Activated CD8-positive, alpha-beta T cell treated with anti-CD3 and anti-CD28 coated beads for 36 hours (primary cell): Measurements from ENCODE around the gene SLC27A2. TPM values are rescaled to one million over a fixed set of nuclear protein-coding genes. Genes with fewer than 3 reads are reported as not detected.

ENCODE experiments used
- ATAC-seq: fragments of 200-7000 bp; cut with Tn5 transposase; one replicate; pipeline ENCODE4 v1.10.0; 2021; ENCODE audit warnings: mild to moderate bottlenecking, moderate library complexity
- CTCF ChIA-PET: fragments of 350-600 bp; sonication (Branson Sonifier 250); formaldehyde crosslinking; loops from one replicate; lab custom pipeline; 2021; ENCODE audit warnings: antibody characterized with exemption; lab: Charles Lee
- POLR2A ChIA-PET: fragments of 350-600 bp; sonication (Branson Sonifier 250); formaldehyde crosslinking; loops from one replicate; lab custom pipeline; 2021; ENCODE audit warnings: antibody characterized with exemption; lab: Charles Lee
- DNase-seq: peaks from one replicate; pipeline ENCODE4 v3.0.0-alpha.2; 2020
- H3K27ac Mint-ChIP-seq: one replicate; pipeline ENCODE4 v1.8.0; 2021; ENCODE audit warnings: mild to moderate bottlenecking, mixed read lengths
- H3K27me3 Mint-ChIP-seq: one replicate; pipeline ENCODE4 v1.8.0; 2021; ENCODE audit warnings: mixed read lengths
- H3K36me3 Mint-ChIP-seq: one replicate; pipeline ENCODE4 v1.8.0; 2021; ENCODE audit warnings: low read depth, mixed read lengths
- H3K4me1 Mint-ChIP-seq: one replicate; pipeline ENCODE4 v1.8.0; 2021; ENCODE audit warnings: low read depth, mixed read lengths
- H3K4me3 Mint-ChIP-seq: one replicate; pipeline ENCODE4 v1.8.0; 2021; ENCODE audit warnings: mild to moderate bottlenecking, moderate library complexity, mixed read lengths
- H3K9me3 Mint-ChIP-seq: one replicate; pipeline ENCODE4 v1.8.0; 2021; ENCODE audit warnings: mixed read lengths
- CTCF ChIP-seq: fragments of 200-600 bp; IDR thresholded peaks from one replicate; pipeline ENCODE4 v1.8.0; 2022; ENCODE audit warnings: antibody characterized with exemption, mild to moderate bottlenecking
- intact Hi-C: fragments of 100-400 bp; cut with micrococcal nuclease; formaldehyde crosslinking; loops from one replicate; pipeline ENCODE4 v1.10.0; 2022
- total RNA-seq, 2 experiments: library from RNA; stranded (reverse); gene quantifications; one replicate each; pipeline ENCODE4 v1.2.3, GENCODE V29; 2021

Gene SLC27A2
- total RNA-seq, 2 experiments from 2014 or later = 9.8 to 9.9 TPM

GRCh38 chr15:50236433-50236832 is 54.4 kb downstream of the SLC27A2 start:
- no peak for TF ChIP-seq CTCF
- intact Hi-C loops = no loop called here
- ATAC-seq (no peak), DNase-seq (no peak)
- Mint-ChIP-seq H3K4me1 (peaks cover 3% of the 10 kb centered on the region), H3K27me3 (no peaks in the 10 kb centered on the region), H3K4me3 (no peak overlapping the region), H3K36me3 (peaks cover 3% of the 10 kb centered on the region), H3K27ac (no peak overlapping the region), H3K9me3 (no peaks in the 10 kb centered on the region)
- ChIA-PET CTCF (no interaction called here), POLR2A (no interaction called here)

DNA sequence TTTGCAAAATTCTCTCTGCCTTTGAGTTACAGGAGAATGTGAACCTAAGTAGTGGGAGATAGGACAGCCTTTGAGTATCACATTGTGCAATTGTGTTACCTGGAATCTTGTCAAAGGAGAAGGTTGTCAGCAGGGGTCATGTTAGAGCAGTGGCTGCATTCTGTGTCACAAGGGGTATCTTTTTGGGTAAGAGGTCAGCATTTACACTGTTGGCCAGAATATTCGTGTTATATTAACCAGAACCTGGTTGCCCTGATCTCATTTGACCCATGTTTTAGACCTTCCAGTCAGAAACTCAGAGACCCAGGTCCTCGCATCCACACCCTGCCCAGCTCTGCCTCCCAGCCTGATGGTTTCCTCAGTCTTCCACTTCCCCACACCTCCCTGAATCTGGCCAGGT is 56.3 kb downstream of the SLC27A2 start:
- ATAC-seq = no peak
- intact Hi-C loops = no loop called here
- ChIA-PET POLR2A (no interaction called here), CTCF (interaction anchor here (1.2 kb wide), 1 partner anchor 51 kb away, joined by 3 read pairs; no protein-coding TSS in a partner anchor)
- no peaks in the 10 kb centered on the region for H3K27me3 Mint-ChIP-seq
- no peaks in the 10 kb centered on the region for H3K9me3 Mint-ChIP-seq
- peaks cover 8% of the 10 kb centered on the region for H3K4me1 Mint-ChIP-seq
- no peak for TF ChIP-seq CTCF
- no peak overlapping the region for H3K27ac Mint-ChIP-seq
- no peak overlapping the region for H3K4me3 Mint-ChIP-seq
- H3K36me3 Mint-ChIP-seq = peaks cover 3% of the 10 kb centered on the region
- no peak for DNase-seq

- Mint-ChIP-seq H3K27me3 (no peaks in the 10 kb centered on the region), H3K36me3 (no peaks in the 10 kb centered on the region), H3K9me3 (no peaks in the 10 kb centered on the region), H3K4me1 (peaks cover 10% of the 10 kb centered on the region), H3K27ac (no peak overlapping the region), H3K4me3 (no peak overlapping the region)
- intact Hi-C loops = no loop called here
- ChIA-PET CTCF (interaction anchor here (0.9 to 1.8 kb wide), 5 partner anchors 13 to 74 kb away, joined by 3 to 7 read pairs (median 3); no protein-coding TSS in a partner anchor), POLR2A (interaction anchor here (0.5 to 1.4 kb wide), 4 partner anchors 13 to 101 kb away, joined by 3 to 4 read pairs (median 3); no protein-coding TSS in a partner anchor)
- TF ChIP-seq CTCF = no peak
- ATAC-seq (peak; percentile 75), DNase-seq (no peak)
Observed at GRCh38 chr15:50241684-50242450, 59.9 kb downstream of the SLC27A2 start.

DNA sequence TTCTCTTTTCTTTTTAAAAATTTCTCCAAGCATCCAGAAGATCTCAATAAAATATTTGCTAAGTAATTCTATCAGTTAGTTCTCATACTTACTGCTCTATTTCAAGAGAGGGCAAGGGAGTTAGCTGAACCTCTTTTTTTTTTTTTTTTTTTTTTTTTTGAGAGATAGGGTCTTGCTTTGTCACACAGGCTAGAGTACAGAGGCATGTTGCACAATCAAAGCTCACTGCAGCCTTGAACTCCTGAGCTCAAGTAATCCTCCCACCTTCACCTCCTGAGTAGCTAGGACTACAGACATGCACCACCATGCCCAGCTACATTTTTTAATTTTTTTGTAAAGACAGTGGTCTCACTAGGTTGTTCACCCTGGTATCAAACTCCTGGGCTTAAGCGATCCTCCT is 62.2 kb downstream of the SLC27A2 start:
- H3K27me3 Mint-ChIP-seq = no peaks in the 10 kb centered on the region
- intact Hi-C loops = no loop called here
- H3K9me3 Mint-ChIP-seq = no peaks in the 10 kb centered on the region
- peaks cover 29% of the 10 kb centered on the region for H3K4me1 Mint-ChIP-seq
- POLR2A ChIA-PET = no interaction called here
- DNase-seq = no peak
- H3K36me3 Mint-ChIP-seq = peaks cover 3% of the 10 kb centered on the region
- no peak overlapping the region for H3K4me3 Mint-ChIP-seq
- no peak for TF ChIP-seq CTCF
- CTCF ChIA-PET = no interaction called here
- ATAC-seq = no peak
- H3K27ac Mint-ChIP-seq = no peak overlapping the region

- H3K4me1 Mint-ChIP-seq = peaks cover 34% of the 10 kb centered on the region
Observed at GRCh38 chr15:50244959-50245624, 63.1 kb downstream of the SLC27A2 start.

More at GRCh38 chr15:50244959-50245624, 63.1 kb downstream of the SLC27A2 start:
- Mint-ChIP-seq H3K36me3 (peaks cover 3% of the 10 kb centered on the region), H3K27me3 (no peaks in the 10 kb centered on the region), H3K4me3 (no peak overlapping the region), H3K9me3 (no peaks in the 10 kb centered on the region), H3K27ac (no peak overlapping the region)
- DNase-seq (no peak), ATAC-seq (no peak)
- POLR2A ChIA-PET = interaction anchor here (0.5 kb wide), 1 partner anchor 180 kb away, joined by 3 read pairs; no protein-coding TSS in a partner anchor
- intact Hi-C loops = no loop called here
- CTCF ChIA-PET = no interaction called here
- TF ChIP-seq CTCF = no peak
